HG02884 (cell line): ENCODE data around the gene RPS21.
"Not testable (repeated sequence)": the region's sequence is repeated elsewhere in the genome, so short reads cannot be mapped to it uniquely, and the experiment has no call there.

Experiments
- ATAC-seq: cut with Tn5 transposase; IDR thresholded peaks from one replicate; pipeline ENCODE4 v1.9.1; 2021; ENCODE audit warnings: mild to moderate bottlenecking, moderate library complexity; ENCODE audit not compliant: unreplicated experiment

The RPS21 gene

DNA sequence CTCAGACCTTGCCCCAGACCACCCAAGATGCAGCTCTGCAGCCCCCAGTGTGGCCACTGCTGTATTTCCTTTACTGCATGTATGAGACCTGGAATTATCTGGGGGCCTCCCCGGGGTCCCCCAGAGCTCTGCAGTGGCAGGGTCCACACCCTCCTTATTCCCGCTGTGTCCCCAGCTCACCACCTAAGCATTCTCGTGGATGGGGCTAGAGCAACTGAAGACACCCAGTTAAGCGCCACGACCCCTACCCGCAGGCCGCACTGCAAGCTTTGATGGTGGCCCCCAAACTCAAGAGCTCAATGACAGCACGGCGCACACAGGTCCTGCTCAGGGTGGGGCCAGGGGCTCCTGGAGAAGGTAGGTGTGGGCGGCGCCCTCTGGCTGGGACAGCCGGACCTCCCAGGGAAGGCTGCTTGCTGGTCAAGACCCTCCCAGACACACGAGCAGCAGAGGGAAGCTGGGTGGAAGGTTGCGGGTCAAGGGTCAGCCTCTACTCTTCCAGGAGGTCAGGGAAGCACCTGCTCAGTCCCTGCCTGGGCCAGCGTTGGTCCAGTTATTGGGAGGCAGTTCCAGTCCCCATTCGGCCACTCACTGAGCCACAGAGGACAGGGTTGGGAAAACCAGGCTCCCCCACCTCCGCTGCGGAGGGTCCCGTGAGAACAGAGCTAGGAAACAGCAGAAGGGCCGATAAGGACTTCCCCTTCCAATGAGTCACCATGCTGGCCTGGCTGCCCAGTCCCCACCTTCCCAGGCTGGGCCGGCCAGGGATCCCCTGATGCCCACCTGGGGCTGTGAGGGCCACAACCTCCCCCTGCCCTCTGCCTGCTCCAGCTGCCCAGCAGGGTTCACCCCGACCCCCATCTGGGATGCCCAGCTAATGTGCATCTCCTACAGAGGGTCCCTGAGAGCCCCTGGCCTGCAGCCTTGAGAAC, 22.7 kb upstream of the RPS21 start:
- no peak for ATAC-seq

DNA sequence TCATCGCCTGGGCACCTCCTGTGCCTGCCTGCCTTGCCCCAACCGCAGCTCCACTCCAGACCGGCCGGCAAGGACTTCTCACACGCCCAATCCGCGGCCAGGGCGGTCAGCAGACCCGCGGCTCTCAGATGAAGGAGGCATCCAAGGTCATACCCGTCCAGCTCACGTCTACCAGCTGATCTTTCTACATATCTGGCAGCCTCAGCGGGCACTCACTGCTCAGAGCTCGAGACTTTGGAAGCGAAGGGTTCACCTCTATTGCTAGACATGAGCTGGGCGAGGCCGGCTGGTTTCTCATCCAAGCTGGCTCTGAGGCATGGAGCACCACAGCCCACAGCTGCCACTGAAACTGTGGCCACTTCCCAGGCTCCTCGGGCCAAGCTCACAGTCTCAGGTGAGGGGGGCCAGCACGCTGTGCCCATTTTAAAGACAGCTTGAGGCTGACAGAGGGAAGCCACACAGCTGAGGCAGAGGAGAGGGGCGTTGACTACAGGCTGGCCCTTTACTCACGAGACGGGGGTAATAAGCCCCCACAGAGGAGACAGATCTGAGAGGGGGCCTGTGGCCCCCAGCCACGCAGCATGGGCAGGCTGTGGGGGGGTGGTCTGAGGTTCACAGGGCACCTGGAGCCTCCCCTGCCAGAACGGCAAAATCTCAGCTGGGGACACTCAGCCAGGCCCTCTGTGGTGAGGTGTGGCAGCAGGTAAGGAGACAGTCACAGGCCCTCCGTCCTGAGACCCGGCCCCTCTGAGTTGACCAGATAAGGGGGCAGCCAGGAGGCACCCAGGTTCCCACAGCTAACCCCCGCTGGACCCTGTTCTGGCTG, 21.8 kb upstream of the RPS21 start:
- ATAC-seq: no peak

DNA sequence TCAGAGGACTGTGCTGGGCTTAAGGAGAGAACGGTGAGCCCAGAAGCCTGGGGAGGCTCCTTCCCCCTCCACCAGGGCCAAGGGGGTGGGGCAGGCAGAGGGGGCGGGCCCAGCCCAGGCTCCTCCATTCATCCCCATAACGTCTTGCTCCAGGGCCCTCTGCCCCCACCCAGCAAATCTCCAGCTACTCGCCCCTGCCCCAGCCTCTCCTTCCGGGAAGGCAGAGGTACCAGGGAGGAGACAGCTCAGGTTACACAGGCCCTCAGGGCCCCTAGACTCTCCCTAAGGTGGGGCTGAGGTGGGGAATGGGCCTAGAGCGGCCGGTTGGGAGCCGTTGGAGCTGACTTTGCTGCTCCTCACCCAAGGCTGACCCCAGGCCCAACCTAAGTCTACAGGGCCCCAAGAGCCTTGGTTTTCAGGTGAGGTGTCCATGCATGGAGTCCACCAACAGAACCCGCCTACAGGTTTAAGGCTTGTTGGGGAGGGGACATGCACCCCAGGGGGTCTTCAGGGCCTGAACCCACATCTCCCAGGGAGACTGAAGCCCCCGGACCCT, 21.0 kb upstream of the RPS21 start:
- ATAC-seq: no peak

GRCh38 chr20:62366370-62367135, 20.4 kb upstream of the RPS21 start:
- no peak for ATAC-seq

- ATAC-seq: no peak
Observed at GRCh38 chr20:62367136-62367632, 19.7 kb upstream of the RPS21 start, which contains the start of gene LAMA5. Gene LAMA5, minus strand, starts transcription at chr20:62367312. Its CDS starts 67 bp downstream, at chr20:62367245.

DNA sequence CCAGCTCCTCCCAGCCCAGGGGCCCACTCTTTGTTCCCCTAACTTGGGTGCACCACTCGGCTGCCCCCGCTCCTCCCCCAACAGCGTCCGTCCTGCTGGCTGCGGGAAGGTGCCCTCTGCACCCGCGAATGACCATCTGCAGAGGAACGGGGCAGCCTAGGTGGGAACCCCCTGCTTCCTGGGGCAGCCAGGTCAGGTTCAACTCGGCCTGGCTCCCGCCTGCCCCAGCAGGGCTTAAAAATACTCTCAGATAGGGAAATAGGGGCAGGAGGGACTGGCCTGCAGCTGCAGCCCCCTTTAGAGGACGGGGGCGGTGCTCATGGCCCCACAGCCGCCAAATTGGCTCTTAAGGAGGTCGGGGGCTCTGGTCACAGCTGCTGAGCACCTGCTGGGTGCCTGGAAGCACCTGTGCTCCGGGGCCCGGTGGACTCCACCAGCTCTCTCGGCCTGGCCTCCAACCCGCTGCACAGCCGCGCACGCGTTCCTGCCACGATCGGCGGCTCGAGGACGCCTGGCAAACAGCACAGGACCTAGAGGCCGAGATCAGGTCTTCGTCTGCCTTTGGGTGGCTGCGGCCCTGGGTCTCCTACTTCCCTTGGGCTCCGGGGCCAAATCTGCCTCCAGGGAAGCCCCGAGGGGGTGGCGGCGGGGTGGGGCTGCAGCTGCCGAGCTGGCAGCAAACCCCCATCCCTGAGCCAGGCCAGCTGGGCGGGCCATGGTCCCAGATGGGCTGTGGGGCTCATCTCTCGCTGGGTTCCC, 19.1 kb upstream of the RPS21 start:
- ATAC-seq: no peak

GRCh38 chr20:62368392-62368975, 18.4 kb upstream of the RPS21 start:
- ATAC-seq: no peak

DNA sequence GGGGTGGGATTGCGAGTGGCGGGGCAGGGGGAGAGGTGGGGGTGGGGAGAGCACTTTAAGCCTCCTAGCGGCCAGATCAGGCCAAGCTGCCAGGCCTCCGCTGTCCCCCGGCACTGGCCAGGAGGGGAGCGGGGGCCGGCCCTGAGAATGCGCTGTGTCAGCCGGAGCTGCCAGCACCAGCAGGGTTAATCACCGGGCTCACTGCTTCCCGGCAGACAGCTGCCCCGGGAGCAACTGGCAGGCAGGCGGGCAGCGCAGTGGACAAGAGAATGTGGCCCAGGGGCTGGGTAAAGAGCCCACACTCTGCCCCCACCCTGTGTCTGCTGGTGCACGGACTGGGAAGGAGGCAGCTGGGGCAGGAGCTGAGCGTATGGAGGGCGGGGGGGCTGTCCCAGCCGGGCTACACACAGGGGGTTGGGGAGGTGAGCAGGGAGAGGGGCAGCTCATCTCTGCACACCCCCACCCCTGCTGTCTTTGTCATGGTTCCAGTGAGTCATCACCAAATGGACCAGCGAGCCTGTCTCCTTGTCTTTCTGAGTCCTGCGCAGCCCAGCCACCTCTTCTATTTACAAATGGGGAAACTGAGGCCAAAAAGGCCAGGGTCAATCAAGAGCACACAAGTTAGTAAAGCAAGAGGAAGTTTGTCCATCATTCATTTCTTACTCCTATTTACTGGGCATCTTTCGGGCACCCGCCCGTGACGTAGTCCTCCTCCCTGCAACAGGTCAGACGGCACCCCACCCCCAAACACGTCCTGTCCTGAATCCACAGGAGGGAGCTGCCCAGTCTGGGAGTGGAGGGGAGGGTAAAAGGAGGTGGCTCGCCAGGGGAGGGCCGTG, 17.7 kb upstream of the RPS21 start:
- no peak for ATAC-seq

DNA sequence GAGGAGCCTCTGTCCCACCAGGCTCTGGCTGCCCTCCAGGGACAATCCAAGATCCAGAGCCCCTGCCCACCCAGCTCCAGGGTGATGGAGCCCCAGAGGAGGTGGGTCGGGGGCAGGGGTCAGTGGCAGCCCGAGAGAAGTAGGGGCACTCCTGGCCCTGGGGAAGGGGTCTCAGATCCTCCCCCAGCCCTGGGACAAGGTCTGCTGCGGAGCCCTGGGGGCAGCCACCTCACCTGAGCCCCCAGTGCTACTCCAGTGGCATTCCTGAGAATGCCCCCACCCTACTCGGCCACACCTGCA, 17.1 kb upstream of the RPS21 start:
- no peak for ATAC-seq

DNA sequence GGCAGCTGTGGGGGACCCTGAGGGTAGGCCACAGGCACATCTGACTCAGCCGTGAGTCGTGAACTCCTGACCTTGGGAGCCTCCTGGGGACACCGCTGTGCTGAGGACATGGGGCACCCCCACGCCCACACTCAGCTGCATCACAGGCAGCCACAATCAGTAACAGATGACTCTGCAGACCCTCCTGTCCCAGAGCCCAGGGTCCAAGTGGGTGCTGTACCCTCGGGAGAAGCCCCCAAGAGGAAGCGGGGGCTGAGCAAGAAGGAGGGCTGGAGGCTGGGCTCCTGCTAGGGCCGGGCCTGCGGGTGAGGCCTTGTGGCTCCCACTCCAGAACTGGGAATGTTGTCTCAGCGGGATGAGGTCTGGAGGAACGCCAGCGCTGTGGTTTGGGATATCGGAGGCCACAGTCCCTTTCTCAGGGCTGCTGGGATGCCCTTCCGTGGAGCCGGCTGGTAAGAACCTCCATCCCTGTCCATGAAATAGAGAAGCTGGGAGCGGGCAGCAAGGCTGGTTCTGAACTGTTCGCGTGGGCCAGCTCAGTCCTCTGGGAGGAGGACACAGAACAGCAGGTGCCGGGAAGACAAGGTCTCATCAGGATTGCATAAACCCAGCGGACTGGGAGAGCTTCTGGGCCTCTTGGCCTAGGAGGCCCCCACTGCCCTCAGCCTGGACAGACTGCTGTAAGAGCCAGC, 16.6 kb upstream of the RPS21 start:
- ATAC-seq: no peak

DNA sequence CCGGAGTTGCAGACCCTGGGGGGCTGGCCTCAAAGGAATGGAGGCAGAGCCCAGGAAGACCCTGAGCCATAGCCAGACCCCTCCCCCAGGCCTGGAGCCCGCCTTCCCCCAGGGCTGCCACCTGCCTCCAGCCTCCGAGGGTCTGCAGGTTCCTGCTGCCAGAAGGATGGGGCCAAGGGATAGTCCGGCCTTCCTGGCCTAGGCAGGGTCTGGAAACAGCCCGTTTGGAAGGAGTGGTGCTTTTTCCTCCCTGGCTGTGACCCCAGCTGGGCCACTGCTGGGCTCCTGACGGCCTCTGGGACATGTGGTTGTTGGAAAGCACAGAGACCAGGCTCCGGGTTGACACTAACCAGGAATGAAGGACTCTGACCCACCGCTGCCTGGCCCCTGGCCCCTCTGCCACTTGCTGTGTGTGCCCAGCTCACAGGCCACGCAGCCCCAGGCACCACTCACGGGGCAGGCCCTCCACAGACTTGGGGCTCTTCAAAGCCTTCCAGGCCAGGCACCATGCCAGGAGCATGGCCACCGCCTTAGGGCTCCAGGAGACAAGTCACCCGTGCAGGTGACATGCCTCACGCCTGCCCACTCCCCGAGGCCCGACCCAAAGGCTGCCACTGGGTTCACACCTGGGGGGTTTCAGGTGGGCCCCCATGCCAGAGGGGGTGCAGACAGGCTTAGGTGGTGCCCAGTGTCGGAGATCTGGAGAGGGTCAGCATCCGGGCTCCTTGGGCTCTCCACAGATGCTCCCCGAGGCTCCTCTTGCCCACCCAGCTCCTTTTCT, 15.9 kb upstream of the RPS21 start:
- no peak for ATAC-seq

GRCh38 chr20:62371588-62372041, 15.3 kb upstream of the RPS21 start:
- no peak for ATAC-seq

DNA sequence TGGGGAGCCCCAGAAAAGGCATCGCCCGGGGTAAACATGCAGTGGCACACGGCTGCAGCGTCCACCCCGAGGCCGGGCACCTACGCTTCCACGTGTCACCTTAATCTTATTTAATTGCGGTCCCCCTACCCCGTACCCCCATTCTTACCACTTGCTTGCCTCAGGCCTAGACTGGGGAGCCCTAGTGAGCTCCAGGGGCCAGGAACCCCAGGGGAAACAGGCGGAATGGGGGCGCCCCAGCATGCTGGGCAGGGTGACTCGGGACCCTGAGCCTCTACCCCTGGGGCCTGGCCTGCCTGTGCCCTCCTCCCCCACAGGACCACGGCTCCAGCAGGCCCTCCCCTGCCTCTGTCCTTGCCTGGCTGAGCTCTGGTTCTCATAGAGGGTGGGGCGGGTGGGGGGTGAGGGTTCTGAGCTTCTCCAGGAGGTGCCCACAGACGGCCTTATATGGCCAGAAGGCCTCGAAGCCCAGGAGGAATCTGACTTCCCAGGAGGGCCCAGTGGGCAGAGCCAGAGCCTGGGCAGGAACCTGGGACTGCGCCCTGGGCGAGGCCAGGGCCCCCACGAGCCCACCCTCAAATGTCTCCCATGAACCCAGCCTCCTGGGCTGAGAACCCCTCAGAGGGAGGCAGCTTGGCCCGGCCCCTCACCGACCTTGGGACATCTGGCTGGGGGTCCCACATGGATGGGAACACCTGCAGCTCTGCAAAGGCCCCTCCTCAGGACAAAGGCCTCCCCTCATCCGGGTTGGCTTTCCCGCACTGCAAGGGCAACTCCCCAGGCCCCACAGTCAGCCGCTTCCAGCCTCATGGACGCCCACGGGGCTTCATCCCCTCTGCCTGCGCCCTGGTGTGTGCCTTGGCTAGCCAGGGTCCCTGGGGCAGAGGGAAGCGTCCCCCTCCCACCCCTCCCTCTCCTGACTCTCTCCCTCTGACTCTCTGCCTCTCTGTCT, 14.6 kb upstream of the RPS21 start:
- ATAC-seq: no peak

DNA sequence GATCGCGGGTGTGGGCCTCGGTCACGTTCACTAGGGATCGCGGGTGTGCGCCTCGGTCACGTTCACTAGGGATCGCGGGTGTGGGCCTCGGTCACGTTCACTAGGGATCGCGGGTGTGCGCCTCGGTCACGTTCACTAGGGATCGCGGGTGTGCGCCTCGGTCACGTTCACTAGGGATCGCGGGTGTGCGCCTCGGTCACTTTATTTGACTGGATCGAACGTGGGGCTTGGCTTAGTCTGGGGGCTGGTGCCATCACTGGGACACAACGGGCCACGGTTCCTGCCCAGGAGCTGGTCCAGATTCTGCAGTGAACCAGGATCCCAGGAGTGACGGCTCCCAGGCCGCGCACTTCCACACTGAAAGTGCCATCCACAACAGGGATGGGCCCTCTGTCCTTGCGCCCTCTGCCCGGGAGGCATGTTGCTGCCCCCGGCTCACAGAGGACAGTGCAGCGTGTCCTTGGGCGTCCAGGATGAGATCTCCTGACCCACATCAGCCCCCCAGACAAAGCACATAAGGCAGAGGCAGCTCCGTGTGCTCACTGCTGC, 13.2 kb upstream of the RPS21 start:
- ATAC-seq: not testable (repeated sequence)

- ATAC-seq: no peak
Observed at GRCh38 chr20:62374331-62375152, 12.4 kb upstream of the RPS21 start.
